ENCODE results near the gene TRIB2. TPM values are rescaled to one million over a fixed set of nuclear protein-coding genes. Genes with fewer than 3 reads are reported as not detected.

The TRIB2 gene
- total RNA-seq, 4 donors from 2014 or later = 29.7 to 61.3 (median 40.6) TPM

DNA sequence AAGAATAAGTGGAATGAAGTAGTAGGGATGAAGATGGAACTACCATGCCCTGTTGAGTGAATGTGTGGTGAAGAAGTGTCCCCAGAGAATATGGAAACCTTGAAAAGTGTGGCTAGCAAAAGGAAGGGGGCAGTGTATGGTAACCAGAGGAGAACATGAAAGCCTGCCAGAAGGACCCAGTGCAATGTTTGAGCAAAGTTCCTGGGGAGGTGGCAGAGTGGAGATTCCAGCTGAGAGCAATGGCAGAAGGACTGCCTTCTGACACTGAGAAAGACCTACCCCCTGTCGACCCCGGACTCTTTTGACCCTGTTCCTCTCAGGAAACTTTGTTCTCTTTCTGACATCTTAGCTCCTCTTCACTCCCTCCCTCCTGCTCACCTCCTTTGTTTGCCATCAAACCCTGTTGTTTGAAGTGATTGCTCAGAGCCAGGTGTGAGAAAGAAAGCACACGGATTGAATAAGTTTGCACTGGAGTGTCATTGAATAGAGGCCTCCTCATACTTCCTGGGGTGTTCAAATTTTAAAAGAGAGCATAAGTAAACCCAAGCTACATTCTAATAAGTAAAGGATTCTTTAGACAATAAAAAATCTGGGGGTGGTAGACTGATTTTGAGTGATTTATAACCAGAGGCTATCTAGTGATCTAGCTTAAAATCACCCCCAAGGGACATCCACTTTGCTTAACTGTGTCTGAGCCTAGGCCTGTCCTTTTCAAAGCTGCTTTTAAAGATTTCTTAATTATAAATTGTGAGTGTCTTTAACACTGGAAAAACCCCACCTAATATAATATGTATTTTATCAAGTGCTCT, 57.1 kb downstream of the TRIB2 start:
- no peak for DNase-seq (ENCODE audit: low spot score in 2 of 2)
- Histone ChIP-seq H3K4me1 (no peaks in the 10 kb centered on the region), H3K9me3 (no peaks in the 10 kb centered on the region), H3K4me3 (no peak overlapping the region), H3K36me3 (no peaks in the 10 kb centered on the region), H3K27me3 (no peaks in the 10 kb centered on the region), H3K27ac (no peak overlapping the region)
- WGBS = 57% methylated on average over 3 of the region's 3 CpGs
- TF ChIP-seq POLR2AphosphoS5 (IDR thresholded peaks at IDR 0.05) (no peak), EP300 (IDR thresholded peaks at IDR 0.05) (no peak), POLR2A (IDR thresholded peaks at IDR 0.05) (no peak)
- TF ChIP-seq, protein P1, sequence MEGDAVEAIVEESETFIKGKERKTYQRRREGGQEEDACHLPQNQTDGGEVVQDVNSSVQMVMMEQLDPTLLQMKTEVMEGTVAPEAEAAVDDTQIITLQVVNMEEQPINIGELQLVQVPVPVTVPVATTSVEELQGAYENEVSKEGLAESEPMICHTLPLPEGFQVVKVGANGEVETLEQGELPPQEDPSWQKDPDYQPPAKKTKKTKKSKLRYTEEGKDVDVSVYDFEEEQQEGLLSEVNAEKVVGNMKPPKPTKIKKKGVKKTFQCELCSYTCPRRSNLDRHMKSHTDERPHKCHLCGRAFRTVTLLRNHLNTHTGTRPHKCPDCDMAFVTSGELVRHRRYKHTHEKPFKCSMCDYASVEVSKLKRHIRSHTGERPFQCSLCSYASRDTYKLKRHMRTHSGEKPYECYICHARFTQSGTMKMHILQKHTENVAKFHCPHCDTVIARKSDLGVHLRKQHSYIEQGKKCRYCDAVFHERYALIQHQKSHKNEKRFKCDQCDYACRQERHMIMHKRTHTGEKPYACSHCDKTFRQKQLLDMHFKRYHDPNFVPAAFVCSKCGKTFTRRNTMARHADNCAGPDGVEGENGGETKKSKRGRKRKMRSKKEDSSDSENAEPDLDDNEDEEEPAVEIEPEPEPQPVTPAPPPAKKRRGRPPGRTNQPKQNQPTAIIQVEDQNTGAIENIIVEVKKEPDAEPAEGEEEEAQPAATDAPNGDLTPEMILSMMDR (IDR thresholded peaks at IDR 0.05) = no peak

DNA sequence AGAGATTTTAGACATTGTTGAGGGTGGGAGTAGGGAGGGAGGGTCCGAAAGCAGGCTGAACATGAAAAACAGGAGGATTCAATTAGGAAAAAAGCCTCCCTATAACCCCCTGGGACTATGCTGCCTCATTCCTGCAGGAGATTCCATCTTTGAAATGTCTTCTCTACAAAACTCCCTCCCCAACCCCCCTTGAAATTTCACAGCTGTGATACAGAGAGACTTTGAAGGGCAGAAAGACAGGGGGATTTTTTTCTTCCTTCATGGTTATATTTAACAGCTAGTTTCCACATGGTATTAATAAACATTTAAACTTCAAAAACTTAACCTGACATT, 57.6 kb downstream of the TRIB2 start:
- Histone ChIP-seq H3K36me3 (no peaks in the 10 kb centered on the region), H3K27me3 (no peaks in the 10 kb centered on the region)

DNA sequence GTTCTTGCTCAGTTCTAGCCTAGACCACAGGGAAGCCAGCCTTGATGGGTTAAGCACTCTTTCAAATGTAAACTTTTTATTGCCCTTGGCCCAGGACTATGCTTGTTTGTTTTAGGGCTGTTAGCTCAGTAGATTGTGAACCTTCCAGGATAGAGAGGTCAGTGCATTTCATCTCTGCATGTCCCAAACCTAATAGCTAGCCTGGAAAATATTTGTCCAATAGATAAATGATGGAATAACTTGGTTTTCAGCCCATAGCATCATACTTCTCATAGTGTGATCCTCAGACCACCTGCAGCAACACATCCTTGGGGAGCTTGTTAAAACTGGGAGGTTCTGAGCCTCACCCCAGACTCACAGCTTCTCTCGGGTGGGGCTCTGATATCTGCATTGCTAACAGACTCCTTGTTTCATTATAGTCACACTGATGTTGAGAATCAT, 59.8 kb downstream of the TRIB2 start:
- Histone ChIP-seq H3K36me3 (no peaks in the 10 kb centered on the region), H3K4me3 (no peak overlapping the region), H3K4me1 (no peaks in the 10 kb centered on the region), H3K9me3 (no peaks in the 10 kb centered on the region), H3K27ac (no peak overlapping the region), H3K27me3 (no peaks in the 10 kb centered on the region)
- WGBS = 47% methylated on average over 1 of the region's 1 CpG
- TF ChIP-seq, protein P1 (IDR thresholded peaks at IDR 0.05) = no peak
- TF ChIP-seq EP300 (IDR thresholded peaks at IDR 0.05) = no peak
- TF ChIP-seq POLR2A (IDR thresholded peaks at IDR 0.05) = no peak
- no peak for TF ChIP-seq POLR2AphosphoS5 (IDR thresholded peaks at IDR 0.05)
- no peak for DNase-seq (ENCODE audit: low spot score in 2 of 2)

More for the DNA sequence above, 57.6 kb downstream of the TRIB2 start:
- no peak overlapping the region for H3K4me3 ChIP-seq
- no peak for DNase-seq (ENCODE audit: low spot score in 2 of 2)
- 79% methylated on average over 1 of the region's 1 CpG for whole genome bisulfite sequencing
- H3K27ac ChIP-seq = no peak overlapping the region
- no peak for TF ChIP-seq POLR2A (IDR thresholded peaks at IDR 0.05)
- TF ChIP-seq POLR2AphosphoS5 (IDR thresholded peaks at IDR 0.05) = no peak
- TF ChIP-seq, protein P1 (IDR thresholded peaks at IDR 0.05) = no peak
- no peak for TF ChIP-seq EP300 (IDR thresholded peaks at IDR 0.05)
- H3K9me3 ChIP-seq = no peaks in the 10 kb centered on the region
- no peaks in the 10 kb centered on the region for H3K4me1 ChIP-seq

DNA sequence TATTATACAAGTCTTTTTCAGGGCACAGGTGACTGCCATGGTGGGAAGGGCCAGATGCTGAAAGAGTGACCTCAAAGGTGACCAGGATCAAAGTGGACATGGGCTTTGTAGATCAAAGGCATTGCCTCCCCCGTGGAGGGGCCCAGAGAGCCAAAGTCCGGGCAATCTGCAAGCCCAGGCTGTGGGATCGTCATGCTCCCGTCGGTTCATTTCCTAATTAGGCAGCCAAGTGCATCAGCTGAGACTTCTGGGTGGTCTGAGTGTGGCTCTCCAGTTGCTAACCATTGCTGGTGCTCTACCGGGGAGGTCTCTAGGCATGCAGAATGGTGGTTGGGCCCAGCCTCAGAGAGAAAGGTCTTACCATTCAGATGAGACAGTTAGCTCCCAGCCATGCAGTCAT, 61.6 kb downstream of the TRIB2 start:
- no peak overlapping the region for H3K27ac ChIP-seq
- DNase-seq (ENCODE audit: low spot score in 2 of 2) = no peak
- 60% methylated on average over 6 of the region's 6 CpGs for WGBS
- TF ChIP-seq POLR2A (IDR thresholded peaks at IDR 0.05) (no peak), POLR2AphosphoS5 (IDR thresholded peaks at IDR 0.05) (no peak), EP300 (IDR thresholded peaks at IDR 0.05) (no peak)
- TF ChIP-seq, protein P1 (IDR thresholded peaks at IDR 0.05) = no peak
- no peaks in the 10 kb centered on the region for H3K4me1 ChIP-seq
- no peak overlapping the region for H3K4me3 ChIP-seq
- H3K36me3 ChIP-seq = no peaks in the 10 kb centered on the region
- H3K9me3 ChIP-seq = no peaks in the 10 kb centered on the region
- H3K27me3 ChIP-seq = no peaks in the 10 kb centered on the region

DNA sequence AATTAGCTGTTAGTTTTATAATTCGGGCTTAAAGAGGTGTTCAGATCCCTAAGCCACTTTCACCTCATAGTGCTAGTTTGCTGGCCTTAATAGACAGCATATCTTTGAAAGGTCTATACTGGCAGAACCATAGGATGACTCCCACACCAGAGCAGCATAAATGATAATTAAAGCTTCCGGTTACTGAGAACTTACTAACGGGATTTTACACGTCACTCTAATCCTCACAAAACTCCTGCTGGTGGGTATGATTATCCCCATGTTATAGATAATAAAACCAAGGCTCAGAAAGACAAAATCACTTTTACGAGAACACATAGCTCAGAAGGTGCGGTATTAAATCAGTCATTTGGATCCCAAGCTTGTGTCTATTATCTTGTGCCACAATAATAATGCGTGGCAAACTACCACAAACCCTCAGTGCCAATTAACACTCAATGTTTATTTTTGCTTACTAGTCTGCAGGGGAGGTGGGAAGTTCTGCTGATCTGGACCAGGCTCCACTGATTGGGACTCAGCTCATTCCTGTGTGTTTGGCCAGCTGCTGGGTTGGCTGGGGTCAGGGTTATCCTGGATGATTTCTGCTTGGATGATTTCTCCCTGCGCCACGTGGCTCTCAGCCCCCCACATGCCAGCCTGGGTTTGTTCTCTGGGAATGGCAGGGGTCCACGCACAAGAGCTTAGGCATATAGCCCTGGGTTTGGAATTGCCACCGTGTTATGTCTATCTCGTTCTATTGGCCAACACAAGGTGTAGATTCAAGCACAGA, 62.3 kb downstream of the TRIB2 start:
- no peaks in the 10 kb centered on the region for H3K27me3 ChIP-seq
- no peaks in the 10 kb centered on the region for H3K36me3 ChIP-seq
- 89% methylated on average over 11 of the region's 12 CpGs for WGBS
- no peak overlapping the region for H3K27ac ChIP-seq
- TF ChIP-seq, protein P1 (IDR thresholded peaks at IDR 0.05) = no peak
- TF ChIP-seq POLR2AphosphoS5 (IDR thresholded peaks at IDR 0.05) (no peak), EP300 (IDR thresholded peaks at IDR 0.05) (no peak), POLR2A (IDR thresholded peaks at IDR 0.05) (no peak)
- DNase-seq (ENCODE audit: low spot score in 2 of 2) = no peak
- no peaks in the 10 kb centered on the region for H3K4me1 ChIP-seq
- H3K9me3 ChIP-seq = no peaks in the 10 kb centered on the region
- no peak overlapping the region for H3K4me3 ChIP-seq
